ENCODE data around the gene SHMT1.

DNA sequence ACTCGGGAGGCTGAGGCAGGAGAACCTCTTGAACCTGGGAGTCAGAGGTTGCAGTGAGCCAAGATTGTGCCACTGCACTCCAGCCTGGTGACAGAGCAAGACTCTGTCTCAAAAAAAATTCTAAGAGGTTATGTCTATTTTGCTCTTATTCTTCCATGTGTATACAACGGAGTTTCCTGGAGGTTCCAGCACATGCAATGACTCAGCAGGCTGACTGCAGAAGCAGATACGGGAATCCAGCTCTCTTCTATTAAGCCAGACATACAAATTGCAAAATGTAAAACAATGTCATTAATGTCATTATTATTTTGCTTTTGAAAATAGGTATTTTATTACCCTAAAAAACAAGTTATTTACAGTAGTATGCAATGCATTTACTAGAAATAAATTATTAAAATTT, 84.5 kb downstream of the SHMT1 start:
- TF ChIP-seq, protein P1, sequence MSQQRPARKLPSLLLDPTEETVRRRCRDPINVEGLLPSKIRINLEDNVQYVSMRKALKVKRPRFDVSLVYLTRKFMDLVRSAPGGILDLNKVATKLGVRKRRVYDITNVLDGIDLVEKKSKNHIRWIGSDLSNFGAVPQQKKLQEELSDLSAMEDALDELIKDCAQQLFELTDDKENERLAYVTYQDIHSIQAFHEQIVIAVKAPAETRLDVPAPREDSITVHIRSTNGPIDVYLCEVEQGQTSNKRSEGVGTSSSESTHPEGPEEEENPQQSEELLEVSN (IDR thresholded peaks at IDR 0.05; ENCODE audit: borderline replicate concordance, low read depth): no peak
- TF ChIP-seq BHLHE40 (IDR thresholded peaks at IDR 0.05; ENCODE audit: low read depth, low read length): no peak
- TF ChIP-seq, protein P2, sequence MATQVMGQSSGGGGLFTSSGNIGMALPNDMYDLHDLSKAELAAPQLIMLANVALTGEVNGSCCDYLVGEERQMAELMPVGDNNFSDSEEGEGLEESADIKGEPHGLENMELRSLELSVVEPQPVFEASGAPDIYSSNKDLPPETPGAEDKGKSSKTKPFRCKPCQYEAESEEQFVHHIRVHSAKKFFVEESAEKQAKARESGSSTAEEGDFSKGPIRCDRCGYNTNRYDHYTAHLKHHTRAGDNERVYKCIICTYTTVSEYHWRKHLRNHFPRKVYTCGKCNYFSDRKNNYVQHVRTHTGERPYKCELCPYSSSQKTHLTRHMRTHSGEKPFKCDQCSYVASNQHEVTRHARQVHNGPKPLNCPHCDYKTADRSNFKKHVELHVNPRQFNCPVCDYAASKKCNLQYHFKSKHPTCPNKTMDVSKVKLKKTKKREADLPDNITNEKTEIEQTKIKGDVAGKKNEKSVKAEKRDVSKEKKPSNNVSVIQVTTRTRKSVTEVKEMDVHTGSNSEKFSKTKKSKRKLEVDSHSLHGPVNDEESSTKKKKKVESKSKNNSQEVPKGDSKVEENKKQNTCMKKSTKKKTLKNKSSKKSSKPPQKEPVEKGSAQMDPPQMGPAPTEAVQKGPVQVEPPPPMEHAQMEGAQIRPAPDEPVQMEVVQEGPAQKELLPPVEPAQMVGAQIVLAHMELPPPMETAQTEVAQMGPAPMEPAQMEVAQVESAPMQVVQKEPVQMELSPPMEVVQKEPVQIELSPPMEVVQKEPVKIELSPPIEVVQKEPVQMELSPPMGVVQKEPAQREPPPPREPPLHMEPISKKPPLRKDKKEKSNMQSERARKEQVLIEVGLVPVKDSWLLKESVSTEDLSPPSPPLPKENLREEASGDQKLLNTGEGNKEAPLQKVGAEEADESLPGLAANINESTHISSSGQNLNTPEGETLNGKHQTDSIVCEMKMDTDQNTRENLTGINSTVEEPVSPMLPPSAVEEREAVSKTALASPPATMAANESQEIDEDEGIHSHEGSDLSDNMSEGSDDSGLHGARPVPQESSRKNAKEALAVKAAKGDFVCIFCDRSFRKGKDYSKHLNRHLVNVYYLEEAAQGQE (IDR thresholded peaks at IDR 0.05): no peak
- TF ChIP-seq CEBPB (IDR thresholded peaks at IDR 0.05): no peak
- no peak for TF ChIP-seq ESRRA (IDR thresholded peaks at IDR 0.05; ENCODE audit: borderline replicate concordance, low read length)
- TF ChIP-seq, protein P3, sequence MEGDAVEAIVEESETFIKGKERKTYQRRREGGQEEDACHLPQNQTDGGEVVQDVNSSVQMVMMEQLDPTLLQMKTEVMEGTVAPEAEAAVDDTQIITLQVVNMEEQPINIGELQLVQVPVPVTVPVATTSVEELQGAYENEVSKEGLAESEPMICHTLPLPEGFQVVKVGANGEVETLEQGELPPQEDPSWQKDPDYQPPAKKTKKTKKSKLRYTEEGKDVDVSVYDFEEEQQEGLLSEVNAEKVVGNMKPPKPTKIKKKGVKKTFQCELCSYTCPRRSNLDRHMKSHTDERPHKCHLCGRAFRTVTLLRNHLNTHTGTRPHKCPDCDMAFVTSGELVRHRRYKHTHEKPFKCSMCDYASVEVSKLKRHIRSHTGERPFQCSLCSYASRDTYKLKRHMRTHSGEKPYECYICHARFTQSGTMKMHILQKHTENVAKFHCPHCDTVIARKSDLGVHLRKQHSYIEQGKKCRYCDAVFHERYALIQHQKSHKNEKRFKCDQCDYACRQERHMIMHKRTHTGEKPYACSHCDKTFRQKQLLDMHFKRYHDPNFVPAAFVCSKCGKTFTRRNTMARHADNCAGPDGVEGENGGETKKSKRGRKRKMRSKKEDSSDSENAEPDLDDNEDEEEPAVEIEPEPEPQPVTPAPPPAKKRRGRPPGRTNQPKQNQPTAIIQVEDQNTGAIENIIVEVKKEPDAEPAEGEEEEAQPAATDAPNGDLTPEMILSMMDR (IDR thresholded peaks at IDR 0.05): no peak
